GM18526 (cell line): ENCODE results near the gene KLF3.
A peak's percentile ranks its signal among the peaks of the same experiment; 100 is the strongest.

Experiments
- POLR2A ChIP-seq: IDR thresholded peaks from 3 replicates; pipeline ENCODE4 v1.6.1; 2011; ENCODE audit not compliant: insufficient read length; ENCODE audit errors: extremely low read depth

The KLF3 gene

DNA sequence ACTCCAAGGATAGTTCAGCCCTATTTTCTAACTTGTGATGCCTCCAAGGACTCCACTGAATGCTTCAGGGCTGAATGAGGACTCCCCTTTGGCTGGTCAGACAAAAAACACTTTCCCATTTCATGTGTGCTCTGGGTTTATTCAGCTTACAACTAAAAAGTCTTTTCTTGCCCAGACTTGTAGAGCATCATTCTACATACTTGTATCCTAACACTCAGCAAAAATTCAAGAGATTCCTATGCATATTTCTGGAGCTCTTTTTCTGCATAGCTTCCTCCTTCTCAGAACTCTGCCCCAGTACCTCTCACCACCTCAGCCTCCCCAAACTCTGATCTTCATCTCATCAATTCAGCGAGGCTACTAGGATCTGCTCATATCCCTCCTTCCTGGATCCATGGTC, 22.2 kb upstream of the KLF3 start:
- TF ChIP-seq POLR2A, result no peak

DNA sequence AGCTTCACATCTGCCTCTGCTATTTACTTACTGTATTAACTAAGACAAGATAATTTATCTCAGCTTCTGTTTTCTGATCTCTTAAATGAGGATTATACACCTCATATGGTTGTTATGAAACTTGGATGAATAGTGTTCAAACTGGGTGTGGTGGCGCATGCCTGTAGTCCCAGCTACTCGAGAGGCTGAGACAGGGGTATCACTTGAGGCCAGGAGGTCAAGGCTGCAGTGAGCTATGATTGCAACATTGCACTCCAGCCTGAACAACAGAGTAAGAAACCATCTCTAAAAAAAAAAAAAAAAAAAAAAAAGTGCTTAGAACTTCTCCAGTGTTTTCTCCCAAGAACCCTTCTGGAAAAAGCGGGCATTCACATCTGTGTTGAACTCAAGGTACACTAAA, 19.8 kb upstream of the KLF3 start:
- TF ChIP-seq POLR2A, result no peak

GRCh38 chr4:38647101-38647819, 16.7 kb upstream of the KLF3 start:
- TF ChIP-seq POLR2A, result no peak

DNA sequence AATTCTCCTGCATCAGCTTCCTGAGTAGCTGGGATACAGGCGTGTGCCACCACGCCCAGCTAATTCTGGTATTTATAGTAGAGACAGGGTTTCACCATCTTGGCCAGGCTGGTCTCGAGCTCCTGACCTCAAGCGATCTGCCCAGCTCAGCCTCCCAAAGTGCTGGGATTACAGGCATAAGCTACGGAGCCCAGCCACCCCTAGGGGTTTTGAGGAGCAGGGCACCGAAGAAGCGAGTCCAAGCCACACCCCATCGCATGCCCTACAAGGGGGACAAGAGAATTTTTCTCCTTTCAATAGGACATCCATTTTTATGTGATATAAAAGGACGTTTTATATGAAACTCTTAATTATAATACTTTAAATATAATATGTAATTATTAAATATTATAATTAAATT, 13.9 kb upstream of the KLF3 start:
- no peak for TF ChIP-seq POLR2A

DNA sequence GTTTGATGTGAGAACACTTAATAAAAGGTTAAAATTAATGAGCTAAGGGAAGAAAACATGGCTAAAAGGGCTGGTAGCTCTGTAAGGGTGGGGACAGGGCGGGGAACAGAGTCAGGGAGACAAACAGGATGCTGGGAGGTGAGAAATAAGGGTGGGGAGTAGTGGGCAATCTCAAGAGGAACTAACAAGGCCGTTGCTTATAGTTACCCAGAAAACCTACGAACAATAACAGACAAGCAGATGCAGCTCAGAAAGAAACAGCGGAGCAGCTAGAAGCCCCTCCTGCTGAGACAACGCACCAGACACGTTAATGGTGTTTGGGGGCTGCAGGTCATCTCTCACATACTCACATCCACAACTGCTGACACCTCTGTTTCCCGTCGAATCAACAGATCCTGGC, 9.7 kb upstream of the KLF3 start:
- TF ChIP-seq POLR2A, result no peak

GRCh38 chr4:38656111-38656510, 7.9 kb upstream of the KLF3 start:
- TF ChIP-seq POLR2A, result no peak

DNA sequence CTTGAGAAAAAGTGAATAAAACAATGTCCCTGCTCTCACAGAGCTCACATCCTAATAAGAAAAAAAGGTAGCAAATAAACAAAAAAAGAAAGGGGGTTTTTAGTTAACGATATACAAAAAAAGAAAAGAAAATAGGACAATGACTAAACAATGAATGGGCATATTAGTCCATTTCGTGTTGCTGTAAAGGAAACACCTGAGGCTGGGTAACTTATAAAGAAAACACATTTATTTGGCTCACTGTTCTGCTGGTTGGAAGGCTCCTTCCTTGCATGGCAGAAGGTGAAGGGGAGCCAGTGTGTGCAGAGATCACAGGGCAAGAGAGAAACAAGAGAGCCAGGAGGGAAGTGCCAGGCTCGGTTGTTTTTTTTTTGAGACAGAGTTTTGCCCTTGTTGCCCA, 4.7 kb upstream of the KLF3 start:
- no peak for TF ChIP-seq POLR2A

DNA sequence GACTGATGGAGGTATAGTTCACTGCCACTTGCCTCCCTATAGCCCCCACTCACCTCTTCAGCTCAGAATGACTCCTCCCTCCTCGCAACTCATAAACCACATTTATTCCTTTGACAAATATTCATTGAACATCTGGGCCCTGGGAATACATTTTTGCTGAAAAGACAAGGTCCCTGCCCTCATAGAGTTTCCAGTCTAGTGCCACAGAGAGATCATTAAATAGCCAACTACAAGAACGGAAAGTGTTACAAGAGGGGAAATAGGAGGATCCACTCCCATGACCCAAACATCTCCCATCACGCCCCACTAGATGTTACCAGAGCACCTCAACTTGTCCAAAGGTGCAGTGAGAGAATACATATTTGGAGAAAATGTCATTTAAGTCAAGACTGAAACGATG, 3.2 kb upstream of the KLF3 start:
- TF ChIP-seq POLR2A, result no peak

DNA sequence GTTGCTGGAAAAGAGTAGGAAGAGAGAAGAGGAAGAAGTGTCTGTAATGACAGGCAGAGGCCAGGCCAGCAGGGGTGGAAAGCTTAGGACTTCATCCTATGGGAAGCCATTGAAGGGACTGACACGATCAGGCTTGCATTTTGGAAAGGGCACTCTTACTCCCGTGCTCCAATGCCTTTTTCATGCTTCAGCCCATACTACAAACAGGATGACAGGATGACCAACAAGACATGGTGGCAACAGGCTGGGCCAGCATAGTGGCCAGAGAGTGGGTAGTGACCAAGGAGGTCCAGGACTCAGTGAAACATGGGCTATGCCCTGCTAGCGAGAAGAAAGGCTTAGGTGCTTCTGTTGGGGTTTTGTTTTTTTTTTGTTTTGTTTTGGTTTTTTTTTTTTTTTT, 2.6 kb upstream of the KLF3 start:
- no peak for TF ChIP-seq POLR2A

- TF ChIP-seq POLR2A, result no peak
These were observed 1.4 kb upstream of the KLF3 start for GRCh38 chr4:38662522-38663089.

- peak; percentile 14 for TF ChIP-seq POLR2A
These were observed 754 bp upstream of the KLF3 start for GRCh38 chr4:38663090-38663800.

GRCh38 chr4:38664706-38665401, 855 bp downstream of the KLF3 start:
- no peak for TF ChIP-seq POLR2A

DNA sequence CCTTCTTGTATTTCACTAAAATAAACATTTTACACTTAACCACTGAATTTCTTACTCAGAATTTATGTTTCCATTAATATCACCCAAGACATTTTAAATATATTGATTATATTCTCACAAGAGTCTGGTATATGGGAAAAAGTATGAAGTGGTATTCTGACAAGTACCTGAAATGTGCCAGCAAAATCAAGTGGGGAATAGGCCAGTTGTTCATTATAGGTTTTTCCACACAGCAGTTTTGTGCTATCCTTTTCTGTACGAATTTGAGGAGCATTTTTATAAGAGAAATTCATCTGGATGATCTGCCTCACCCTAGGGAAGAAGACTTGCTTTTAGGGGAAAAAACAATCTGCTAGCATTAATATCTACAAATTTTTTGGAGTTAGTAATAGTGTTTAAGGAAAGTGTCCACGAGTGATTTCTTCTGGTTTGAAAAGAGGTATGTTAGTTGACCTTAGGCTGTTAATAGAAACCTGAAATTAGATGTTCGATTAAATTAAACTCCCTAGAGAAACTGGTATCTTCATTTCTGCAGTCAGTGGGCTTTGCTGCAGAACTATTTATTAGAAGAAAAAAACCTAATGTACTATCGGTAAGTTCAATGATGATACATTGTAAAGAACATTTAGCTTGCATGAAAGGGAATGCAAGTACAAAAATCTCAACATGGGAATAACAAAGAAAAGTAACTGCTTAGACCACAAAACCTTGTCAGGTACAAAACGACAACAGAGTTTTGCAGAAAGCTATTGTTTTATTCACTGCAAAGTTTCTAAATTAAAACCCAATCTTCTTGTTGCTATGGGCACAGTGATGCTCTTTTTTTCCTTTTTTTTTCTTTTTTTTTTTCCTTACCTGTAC, 1.8 kb downstream of the KLF3 start:
- no peak for TF ChIP-seq POLR2A

GRCh38 chr4:38666766-38667084, 2.7 kb downstream of the KLF3 start:
- no peak for TF ChIP-seq POLR2A

- TF ChIP-seq POLR2A, result no peak
These were observed 3.3 kb downstream of the KLF3 start for GRCh38 chr4:38667085-38667893.
